Peyer's patch (tissue), 4 donors: ENCODE results near the gene PVR.

ENCODE experiments used
- POLR2A ChIP-seq, 2 donors: fragments of 450-650 bp; IDR thresholded peaks; one replicate each; pipeline ENCODE4 v1.5.1; 2017; ENCODE audit warnings: antibody characterized with exemption in 2 of 2, mild to moderate bottlenecking in 2 of 2, moderate library complexity in 2 of 2
- TF ChIP-seq, protein P1 (sequence below), 6 experiments: fragments of 450-650 bp in 4 of 6; fragments of 200-600 bp in 2 of 6; sonication (generic) in 1 of 6; IDR thresholded peaks; one replicate each; pipeline ENCODE4 v1.5.1; 2017 to 2019; ENCODE audit warnings: antibody characterized with exemption in 6 of 6, mild to moderate bottlenecking in 3 of 6, moderate library complexity in 1 of 6

- no peak for TF ChIP-seq POLR2A (IDR thresholded peaks at IDR 0.05)
- TF ChIP-seq, protein P1, sequence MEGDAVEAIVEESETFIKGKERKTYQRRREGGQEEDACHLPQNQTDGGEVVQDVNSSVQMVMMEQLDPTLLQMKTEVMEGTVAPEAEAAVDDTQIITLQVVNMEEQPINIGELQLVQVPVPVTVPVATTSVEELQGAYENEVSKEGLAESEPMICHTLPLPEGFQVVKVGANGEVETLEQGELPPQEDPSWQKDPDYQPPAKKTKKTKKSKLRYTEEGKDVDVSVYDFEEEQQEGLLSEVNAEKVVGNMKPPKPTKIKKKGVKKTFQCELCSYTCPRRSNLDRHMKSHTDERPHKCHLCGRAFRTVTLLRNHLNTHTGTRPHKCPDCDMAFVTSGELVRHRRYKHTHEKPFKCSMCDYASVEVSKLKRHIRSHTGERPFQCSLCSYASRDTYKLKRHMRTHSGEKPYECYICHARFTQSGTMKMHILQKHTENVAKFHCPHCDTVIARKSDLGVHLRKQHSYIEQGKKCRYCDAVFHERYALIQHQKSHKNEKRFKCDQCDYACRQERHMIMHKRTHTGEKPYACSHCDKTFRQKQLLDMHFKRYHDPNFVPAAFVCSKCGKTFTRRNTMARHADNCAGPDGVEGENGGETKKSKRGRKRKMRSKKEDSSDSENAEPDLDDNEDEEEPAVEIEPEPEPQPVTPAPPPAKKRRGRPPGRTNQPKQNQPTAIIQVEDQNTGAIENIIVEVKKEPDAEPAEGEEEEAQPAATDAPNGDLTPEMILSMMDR (IDR thresholded peaks at IDR 0.05) = no peak
These were observed 25.5 kb downstream of the PVR start for GRCh38 chr19:44668985-44669764.
